GM12873 (cell line): ENCODE results near the gene SNTG2.

ENCODE experiments used
- TF ChIP-seq, protein P1 (sequence below): IDR thresholded peaks from 2 replicates; pipeline ENCODE4 v1.5.1; 2012; ENCODE audit warnings: low read depth, mild to moderate bottlenecking, moderate library complexity, low read length, control low read depth; ENCODE audit not compliant: insufficient read depth; ENCODE audit errors: missing control alignments

The SNTG2 gene

DNA sequence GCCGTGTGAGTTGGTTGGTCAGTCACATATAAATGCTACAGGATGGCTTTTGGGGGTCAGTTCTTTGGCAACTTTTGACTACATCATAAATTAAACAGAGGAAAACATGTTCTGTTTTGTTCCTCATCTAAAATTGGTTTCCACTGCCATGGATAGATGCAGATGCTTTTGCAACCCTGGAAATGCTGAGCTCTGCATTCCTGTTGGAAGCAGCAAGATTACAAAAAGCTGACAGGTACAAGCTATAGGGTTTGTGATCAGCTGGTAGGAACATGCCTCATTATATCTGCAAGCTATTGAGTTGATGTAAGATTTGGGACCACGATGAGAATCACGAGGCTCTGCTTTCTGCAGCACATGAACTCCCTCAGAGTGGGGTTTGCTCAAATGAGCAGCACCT, 255.2 kb downstream of the SNTG2 start:
- TF ChIP-seq, protein P1, sequence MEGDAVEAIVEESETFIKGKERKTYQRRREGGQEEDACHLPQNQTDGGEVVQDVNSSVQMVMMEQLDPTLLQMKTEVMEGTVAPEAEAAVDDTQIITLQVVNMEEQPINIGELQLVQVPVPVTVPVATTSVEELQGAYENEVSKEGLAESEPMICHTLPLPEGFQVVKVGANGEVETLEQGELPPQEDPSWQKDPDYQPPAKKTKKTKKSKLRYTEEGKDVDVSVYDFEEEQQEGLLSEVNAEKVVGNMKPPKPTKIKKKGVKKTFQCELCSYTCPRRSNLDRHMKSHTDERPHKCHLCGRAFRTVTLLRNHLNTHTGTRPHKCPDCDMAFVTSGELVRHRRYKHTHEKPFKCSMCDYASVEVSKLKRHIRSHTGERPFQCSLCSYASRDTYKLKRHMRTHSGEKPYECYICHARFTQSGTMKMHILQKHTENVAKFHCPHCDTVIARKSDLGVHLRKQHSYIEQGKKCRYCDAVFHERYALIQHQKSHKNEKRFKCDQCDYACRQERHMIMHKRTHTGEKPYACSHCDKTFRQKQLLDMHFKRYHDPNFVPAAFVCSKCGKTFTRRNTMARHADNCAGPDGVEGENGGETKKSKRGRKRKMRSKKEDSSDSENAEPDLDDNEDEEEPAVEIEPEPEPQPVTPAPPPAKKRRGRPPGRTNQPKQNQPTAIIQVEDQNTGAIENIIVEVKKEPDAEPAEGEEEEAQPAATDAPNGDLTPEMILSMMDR, result no peak

DNA sequence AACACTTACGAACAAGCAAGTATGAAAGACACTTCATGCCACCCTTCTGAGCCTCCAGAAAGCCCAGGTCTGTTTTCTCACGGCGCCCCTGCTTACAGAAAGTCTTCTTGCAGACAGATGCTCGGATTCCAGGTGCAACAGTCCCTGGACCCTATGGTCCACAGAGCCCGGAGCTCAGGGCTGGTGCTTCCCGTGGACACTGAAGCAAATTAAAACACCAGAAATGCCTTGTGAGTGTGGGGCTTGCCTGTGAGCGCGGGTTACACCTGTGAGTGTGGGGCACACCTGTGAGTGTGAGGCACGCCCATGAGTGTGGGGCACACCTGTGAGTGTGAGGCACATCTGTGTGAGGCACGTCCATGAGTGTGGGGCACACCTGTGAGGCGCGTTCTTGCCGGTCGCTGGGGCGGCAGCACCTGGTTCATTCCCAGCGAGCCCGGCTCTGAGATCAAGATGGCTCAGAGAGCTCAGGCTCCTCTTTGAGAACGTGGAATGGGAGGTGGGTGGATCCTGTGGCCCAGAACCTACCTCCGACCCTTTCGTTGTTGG, 257.4 kb downstream of the SNTG2 start:
- TF ChIP-seq, protein P1, result no peak

DNA sequence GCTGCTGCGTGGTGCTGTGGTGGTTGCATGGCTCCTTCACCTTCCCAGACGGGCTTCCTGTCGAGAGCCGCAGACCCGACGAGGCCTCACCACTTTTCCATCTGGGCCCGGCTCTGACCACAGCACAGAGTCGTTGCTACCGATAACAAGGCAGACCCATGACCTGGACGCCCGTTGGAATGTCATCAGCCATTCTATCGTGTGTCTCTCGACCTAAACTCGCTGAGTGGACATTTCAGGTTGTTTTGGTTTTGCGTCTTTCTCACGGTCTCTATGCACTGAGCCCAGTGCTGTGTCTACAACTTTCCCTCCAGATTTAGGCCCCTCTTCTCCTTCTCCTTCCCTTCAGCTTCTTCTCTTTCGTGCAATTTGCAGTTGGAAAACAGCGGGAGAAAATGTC, 257.9 kb downstream of the SNTG2 start:
- TF ChIP-seq, protein P1, result no peak

DNA sequence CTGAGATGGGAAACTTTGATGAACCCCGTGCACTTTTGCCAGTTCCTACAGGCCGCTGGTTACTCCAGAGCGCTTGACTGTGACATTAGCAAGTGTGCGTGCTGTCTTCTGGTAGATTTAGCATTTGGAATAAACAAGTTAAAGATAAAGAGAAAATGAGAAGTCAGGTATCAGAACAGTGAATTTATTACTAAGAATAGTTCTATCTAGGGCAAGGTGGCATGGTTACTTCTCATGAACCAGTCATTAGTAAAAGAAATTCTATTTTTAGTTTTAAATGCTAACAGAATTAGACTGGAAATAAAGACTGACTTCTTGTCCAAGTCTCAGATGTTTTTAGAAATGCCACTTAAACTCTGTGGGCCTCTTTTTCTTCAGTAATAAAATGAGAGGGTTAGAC, 258.6 kb downstream of the SNTG2 start:
- TF ChIP-seq, protein P1, result no peak

DNA sequence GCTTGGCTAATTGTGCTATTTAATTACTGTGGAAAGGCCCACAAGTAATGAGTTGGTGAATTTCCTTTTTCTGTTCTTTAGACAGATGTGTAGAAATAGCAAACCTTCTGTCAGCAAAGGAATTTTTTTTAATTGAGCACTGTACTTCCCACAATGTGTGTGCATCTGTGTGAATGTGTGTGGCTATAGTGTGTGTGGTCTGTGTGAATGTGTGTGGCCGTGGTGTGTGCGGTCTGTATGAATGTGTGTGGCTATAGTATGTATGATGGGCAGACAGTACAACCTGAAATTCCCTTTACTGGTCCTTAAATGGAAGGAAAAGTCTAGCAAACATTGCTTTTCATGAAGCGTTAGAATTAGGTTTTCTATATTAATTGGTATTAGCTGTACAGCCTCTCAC, 259.1 kb downstream of the SNTG2 start:
- TF ChIP-seq, protein P1, result no peak

DNA sequence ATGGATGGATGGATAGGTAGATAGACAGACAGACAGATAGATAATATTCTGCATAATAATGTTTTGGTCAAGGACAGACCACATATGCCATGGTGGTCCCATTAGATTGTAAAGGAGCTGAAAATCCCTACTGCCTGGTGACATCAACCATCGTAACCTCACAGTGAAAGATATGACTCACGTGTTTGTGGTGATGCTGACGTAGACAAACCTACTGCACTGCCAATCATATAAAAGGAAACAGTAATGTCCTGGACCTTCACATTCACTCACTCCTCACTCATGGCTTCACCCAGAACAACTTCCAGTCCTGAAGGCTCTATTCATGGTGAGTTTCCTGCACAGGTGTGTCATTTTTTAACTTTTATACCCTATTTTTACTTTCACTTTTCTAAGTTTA, 259.7 kb downstream of the SNTG2 start:
- TF ChIP-seq, protein P1, result no peak

DNA sequence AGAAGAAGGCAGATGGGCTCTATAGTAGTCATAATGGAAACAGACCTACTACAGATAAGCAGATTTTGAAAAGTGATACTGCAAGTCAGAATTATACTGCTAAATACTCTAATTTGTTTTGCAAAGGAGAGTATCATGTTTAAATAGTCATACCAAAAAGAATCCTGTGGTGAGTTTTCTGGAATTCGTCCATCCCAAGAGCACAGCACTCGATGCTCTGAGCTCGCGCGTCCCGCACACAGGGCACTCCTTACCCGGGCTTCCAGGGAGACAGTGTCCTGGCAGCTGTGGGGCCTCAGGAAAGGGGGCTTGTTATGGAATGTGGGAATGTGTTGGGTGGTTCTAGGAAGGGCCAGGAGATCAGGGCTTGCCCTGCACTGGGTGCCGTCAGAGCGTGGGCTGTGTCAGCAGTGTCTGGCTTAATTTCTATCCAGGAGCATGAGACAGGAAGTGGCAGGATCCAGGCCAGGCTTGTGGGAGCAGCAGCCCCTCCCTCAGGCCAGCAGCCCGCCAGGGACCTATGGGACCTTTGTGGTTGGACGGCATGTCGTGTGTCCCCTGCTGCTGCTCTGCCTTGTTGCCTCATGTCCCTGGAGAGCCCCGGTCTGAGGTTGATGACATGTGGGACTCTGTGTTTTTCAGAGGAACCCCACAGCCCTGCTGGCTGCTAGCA, 269.4 kb downstream of the SNTG2 start:
- TF ChIP-seq, protein P1, result no peak
